Prostate gland (tissue), 2 donors: ENCODE results near the gene ASPG.

ENCODE experiments used
- POLR2A ChIP-seq: fragments of 450-650 bp; IDR thresholded peaks from one replicate; pipeline ENCODE4 v1.6.1; 2016; ENCODE audit warnings: antibody characterized with exemption, mild to moderate bottlenecking
- TF ChIP-seq, protein P1 (sequence below), 4 experiments: fragments of 200-600 bp in 2 of 4; fragments of 450-650 bp in 2 of 4; sonication (generic) in 2 of 4; IDR thresholded peaks; 1 replicate in 3 of 4; 2 replicates in 1 of 4; pipeline ENCODE4 v1.5.1; 2016 to 2019; ENCODE audit warnings: antibody characterized with exemption in 4 of 4, mild to moderate bottlenecking in 2 of 4, moderate library complexity in 2 of 4

- TF ChIP-seq, protein P1, sequence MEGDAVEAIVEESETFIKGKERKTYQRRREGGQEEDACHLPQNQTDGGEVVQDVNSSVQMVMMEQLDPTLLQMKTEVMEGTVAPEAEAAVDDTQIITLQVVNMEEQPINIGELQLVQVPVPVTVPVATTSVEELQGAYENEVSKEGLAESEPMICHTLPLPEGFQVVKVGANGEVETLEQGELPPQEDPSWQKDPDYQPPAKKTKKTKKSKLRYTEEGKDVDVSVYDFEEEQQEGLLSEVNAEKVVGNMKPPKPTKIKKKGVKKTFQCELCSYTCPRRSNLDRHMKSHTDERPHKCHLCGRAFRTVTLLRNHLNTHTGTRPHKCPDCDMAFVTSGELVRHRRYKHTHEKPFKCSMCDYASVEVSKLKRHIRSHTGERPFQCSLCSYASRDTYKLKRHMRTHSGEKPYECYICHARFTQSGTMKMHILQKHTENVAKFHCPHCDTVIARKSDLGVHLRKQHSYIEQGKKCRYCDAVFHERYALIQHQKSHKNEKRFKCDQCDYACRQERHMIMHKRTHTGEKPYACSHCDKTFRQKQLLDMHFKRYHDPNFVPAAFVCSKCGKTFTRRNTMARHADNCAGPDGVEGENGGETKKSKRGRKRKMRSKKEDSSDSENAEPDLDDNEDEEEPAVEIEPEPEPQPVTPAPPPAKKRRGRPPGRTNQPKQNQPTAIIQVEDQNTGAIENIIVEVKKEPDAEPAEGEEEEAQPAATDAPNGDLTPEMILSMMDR (IDR thresholded peaks at IDR 0.05): no peak
- no peak for TF ChIP-seq POLR2A
These were observed 58.9 kb downstream of the ASPG start for GRCh38 chr14:104144453-104144790.
